Measurements from ENCODE around the gene STAT6.

Gene STAT6

DNA sequence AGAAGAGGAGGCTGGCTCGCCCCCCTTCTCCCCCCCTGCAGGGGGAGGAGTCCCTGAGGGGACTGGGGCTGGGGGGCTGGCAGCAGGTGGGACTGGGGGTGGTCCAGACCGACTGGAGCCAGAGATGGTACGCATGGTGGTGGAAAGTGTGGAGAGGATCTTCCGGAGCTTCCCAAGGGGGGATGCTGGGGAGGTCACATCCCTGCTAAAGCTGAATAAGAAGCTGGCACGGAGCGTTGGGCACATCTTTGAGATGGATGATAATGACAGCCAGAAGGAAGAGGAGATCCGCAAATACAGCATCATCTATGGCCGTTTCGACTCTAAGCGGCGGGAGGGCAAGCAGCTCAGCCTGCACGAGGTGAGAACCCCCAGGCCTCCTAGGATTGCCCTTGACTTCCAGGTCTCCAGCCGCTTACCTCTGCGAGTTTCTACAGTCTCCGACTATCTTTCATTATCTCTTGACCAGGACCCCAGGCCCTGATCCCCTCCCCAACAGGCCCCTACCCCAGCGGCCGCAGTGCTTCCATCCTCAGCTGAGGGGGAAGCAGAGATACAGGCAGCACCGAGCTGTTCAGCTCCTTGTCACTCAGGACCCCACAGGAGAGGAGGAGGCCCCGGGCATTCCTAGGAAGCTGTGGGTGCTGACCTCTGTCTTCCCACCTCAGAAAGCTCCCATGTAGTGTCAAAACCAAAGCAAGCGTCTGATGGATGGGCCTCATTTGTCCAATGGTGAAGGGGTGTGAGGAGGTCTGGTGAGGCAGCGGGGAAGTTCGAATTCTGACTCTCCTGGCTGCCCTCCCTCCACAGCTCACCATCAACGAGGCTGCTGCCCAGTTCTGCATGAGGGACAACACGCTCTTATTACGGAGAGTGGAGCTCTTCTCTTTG lies 19.3 kb downstream of the STAT6 start:
- Histone ChIP-seq H2AFZ (ENCODE audit: low read depth) (no peak overlapping the region), H3K4me2 (no peak overlapping the region), H3K9ac (no peak overlapping the region)

DNA sequence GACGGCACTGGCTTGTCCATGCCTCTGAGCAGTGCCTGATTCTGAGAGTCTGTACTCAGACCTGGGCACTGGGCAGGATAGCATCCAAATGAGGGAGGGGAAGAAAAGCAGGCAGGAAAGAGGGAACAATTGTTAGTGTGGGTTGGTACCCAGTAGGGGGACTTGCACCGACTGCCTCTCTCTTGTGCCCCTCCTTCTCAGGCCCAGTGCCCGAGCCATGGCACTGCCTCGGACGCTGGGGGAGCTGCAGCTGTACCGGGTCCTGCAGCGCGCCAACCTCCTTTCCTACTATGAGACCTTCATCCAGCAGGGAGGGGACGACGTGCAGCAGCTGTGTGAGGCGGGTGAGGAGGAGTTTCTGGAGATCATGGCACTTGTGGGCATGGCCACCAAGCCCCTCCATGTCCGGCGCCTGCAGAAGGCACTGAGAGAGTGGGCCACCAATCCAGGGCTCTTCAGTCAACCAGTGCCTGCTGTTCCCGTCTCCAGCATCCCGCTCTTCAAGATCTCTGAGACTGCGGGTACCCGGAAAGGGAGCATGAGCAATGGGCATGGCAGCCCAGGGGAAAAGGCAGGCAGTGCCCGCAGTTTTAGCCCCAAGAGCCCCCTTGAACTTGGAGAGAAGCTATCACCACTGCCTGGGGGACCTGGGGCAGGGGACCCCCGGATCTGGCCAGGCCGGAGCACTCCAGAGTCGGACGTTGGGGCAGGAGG lies 20.1 kb downstream of the STAT6 start:
- no peak overlapping the region for H2AFZ ChIP-seq (ENCODE audit: low read depth)
- H3K4me2 ChIP-seq = no peak overlapping the region
- H3K79me2 ChIP-seq (ENCODE audit: insufficient read depth, low read depth) = no peaks in the 10 kb centered on the region
- no peak overlapping the region for H3K9ac ChIP-seq
- no peak overlapping the region for H3K27ac ChIP-seq
- H3K4me3 ChIP-seq (IDR thresholded peaks at IDR 0.05; ENCODE audit: insufficient read depth, low read depth, low read length) = no peak overlapping the region
- no peaks in the 10 kb centered on the region for H3K36me3 ChIP-seq (ENCODE audit: insufficient read depth)
- no peaks in the 10 kb centered on the region for H4K20me1 ChIP-seq (ENCODE audit: insufficient read depth)
- H3K4me1 ChIP-seq (ENCODE audit: low read depth, poor library complexity, severe bottlenecking) = peaks cover 9% of the 10 kb centered on the region
- H3K27me3 ChIP-seq (ENCODE audit: insufficient read depth, low read depth) = no peaks in the 10 kb centered on the region
- TF ChIP-seq, protein P1, sequence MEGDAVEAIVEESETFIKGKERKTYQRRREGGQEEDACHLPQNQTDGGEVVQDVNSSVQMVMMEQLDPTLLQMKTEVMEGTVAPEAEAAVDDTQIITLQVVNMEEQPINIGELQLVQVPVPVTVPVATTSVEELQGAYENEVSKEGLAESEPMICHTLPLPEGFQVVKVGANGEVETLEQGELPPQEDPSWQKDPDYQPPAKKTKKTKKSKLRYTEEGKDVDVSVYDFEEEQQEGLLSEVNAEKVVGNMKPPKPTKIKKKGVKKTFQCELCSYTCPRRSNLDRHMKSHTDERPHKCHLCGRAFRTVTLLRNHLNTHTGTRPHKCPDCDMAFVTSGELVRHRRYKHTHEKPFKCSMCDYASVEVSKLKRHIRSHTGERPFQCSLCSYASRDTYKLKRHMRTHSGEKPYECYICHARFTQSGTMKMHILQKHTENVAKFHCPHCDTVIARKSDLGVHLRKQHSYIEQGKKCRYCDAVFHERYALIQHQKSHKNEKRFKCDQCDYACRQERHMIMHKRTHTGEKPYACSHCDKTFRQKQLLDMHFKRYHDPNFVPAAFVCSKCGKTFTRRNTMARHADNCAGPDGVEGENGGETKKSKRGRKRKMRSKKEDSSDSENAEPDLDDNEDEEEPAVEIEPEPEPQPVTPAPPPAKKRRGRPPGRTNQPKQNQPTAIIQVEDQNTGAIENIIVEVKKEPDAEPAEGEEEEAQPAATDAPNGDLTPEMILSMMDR (conservative IDR thresholded peaks at IDR 0.05; ENCODE audit: low read depth, low read length) = no peak

More for the DNA sequence above, 19.3 kb downstream of the STAT6 start:
- peaks cover 6% of the 10 kb centered on the region for H3K4me1 ChIP-seq (ENCODE audit: low read depth, poor library complexity, severe bottlenecking)
- no peak overlapping the region for H3K27ac ChIP-seq
- H3K27me3 ChIP-seq (ENCODE audit: insufficient read depth, low read depth) = no peaks in the 10 kb centered on the region
- H3K4me3 ChIP-seq (IDR thresholded peaks at IDR 0.05; ENCODE audit: insufficient read depth, low read depth, low read length) = no peak overlapping the region
- TF ChIP-seq, protein P1 (conservative IDR thresholded peaks at IDR 0.05; ENCODE audit: low read depth, low read length) = no peak
- no peaks in the 10 kb centered on the region for H3K79me2 ChIP-seq (ENCODE audit: insufficient read depth, low read depth)
- no peaks in the 10 kb centered on the region for H4K20me1 ChIP-seq (ENCODE audit: insufficient read depth)
- no peaks in the 10 kb centered on the region for H3K36me3 ChIP-seq (ENCODE audit: insufficient read depth)

DNA sequence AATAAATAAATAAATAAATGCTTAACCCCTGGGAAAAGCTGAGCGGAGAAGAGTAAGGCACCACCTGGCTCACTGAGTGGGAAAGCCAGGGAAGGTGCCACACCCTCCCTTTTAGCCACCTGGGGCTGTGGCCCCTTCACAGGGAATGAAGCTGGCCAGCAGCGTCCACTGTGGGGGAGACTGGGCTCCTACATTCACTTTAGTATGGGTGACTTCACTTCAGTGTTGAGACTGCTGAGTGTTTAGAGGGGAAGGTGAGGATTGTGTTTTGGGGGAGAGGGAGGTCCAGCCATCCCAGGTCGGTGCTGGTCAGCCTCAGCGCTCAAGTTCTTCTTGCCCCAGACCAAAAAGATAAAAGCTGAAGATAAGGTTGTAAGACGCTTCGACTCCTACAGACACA lies 20.7 kb downstream of the STAT6 start:
- H3K27ac ChIP-seq = no peak overlapping the region
- H3K4me1 ChIP-seq (ENCODE audit: low read depth, poor library complexity, severe bottlenecking) = peaks cover 14% of the 10 kb centered on the region
- H4K20me1 ChIP-seq (ENCODE audit: insufficient read depth) = no peaks in the 10 kb centered on the region

More for the DNA sequence above, 20.7 kb downstream of the STAT6 start:
- H3K36me3 ChIP-seq (ENCODE audit: insufficient read depth) = no peaks in the 10 kb centered on the region
- no peak overlapping the region for H3K4me2 ChIP-seq
- no peak overlapping the region for H3K4me3 ChIP-seq (IDR thresholded peaks at IDR 0.05; ENCODE audit: insufficient read depth, low read depth, low read length)
- no peaks in the 10 kb centered on the region for H3K79me2 ChIP-seq (ENCODE audit: insufficient read depth, low read depth)
- H3K9ac ChIP-seq = no peak overlapping the region
- TF ChIP-seq, protein P1 (conservative IDR thresholded peaks at IDR 0.05; ENCODE audit: low read depth, low read length) = no peak
- no peaks in the 10 kb centered on the region for H3K27me3 ChIP-seq (ENCODE audit: insufficient read depth, low read depth)
- no peak overlapping the region for H2AFZ ChIP-seq (ENCODE audit: low read depth)

All from KMS-11 (cell line).